Peyer's patch (tissue), 4 donors: Measurements from ENCODE around the gene PEG3.

Experiments
- CTCF ChIP-seq, 6 experiments: fragments of 450-650 bp in 4 of 6; fragments of 200-600 bp in 2 of 6; sonication (generic) in 1 of 6; IDR thresholded peaks; one replicate each; pipeline ENCODE4 v1.5.1; 2017 to 2019; ENCODE audit warnings: antibody characterized with exemption in 6 of 6, mild to moderate bottlenecking in 3 of 6, moderate library complexity in 1 of 6
- POLR2A ChIP-seq, 2 donors: fragments of 450-650 bp; IDR thresholded peaks; one replicate each; pipeline ENCODE4 v1.5.1; 2017; ENCODE audit warnings: antibody characterized with exemption in 2 of 2, mild to moderate bottlenecking in 2 of 2, moderate library complexity in 2 of 2

GRCh38 chr19:56838024-56838908 lies 2.3 kb downstream of the PEG3 start:
- TF ChIP-seq POLR2A (IDR thresholded peaks at IDR 0.05) (no peak), CTCF (IDR thresholded peaks at IDR 0.05) (no peak)
